DOHH2 (cell line): ENCODE data around the gene SPPL2A.

ENCODE experiments used
- EZH2phosphoT487 ChIP-seq: fragments of 200-600 bp; sonication (generic); IDR thresholded peaks from 2 replicates; pipeline ENCODE4 v1.6.1; 2017; ENCODE audit warnings: borderline replicate concordance, mild to moderate bottlenecking, antibody characterized with exemption, low read length, moderate library complexity, mixed read lengths
- TF ChIP-seq, protein P1 (sequence below): fragments of 200-600 bp; sonication (generic); IDR thresholded peaks from one replicate; pipeline ENCODE4 v1.5.1; 2014; ENCODE audit warnings: antibody characterized with exemption, mild to moderate bottlenecking, low read depth, low read length; ENCODE audit not compliant: poor library complexity, severe bottlenecking

- TF ChIP-seq, protein P1, sequence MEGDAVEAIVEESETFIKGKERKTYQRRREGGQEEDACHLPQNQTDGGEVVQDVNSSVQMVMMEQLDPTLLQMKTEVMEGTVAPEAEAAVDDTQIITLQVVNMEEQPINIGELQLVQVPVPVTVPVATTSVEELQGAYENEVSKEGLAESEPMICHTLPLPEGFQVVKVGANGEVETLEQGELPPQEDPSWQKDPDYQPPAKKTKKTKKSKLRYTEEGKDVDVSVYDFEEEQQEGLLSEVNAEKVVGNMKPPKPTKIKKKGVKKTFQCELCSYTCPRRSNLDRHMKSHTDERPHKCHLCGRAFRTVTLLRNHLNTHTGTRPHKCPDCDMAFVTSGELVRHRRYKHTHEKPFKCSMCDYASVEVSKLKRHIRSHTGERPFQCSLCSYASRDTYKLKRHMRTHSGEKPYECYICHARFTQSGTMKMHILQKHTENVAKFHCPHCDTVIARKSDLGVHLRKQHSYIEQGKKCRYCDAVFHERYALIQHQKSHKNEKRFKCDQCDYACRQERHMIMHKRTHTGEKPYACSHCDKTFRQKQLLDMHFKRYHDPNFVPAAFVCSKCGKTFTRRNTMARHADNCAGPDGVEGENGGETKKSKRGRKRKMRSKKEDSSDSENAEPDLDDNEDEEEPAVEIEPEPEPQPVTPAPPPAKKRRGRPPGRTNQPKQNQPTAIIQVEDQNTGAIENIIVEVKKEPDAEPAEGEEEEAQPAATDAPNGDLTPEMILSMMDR: no peak
- TF ChIP-seq EZH2phosphoT487: no peak
Observed at GRCh38 chr15:50786438-50786837, 20.9 kb upstream of the SPPL2A start.
